ENCODE measurements around the gene MT1M. TPM values are rescaled to one million over a fixed set of nuclear protein-coding genes. Genes with fewer than 3 reads are reported as not detected.

MT1M gene
- total RNA-seq, 1 experiment from 2014 or later = 0.49 TPM

GRCh38 chr16:56584276-56584675 is 48.2 kb upstream of the MT1M start:
- H3K27me3 ChIP-seq (replicated peaks; ENCODE audit: insufficient read depth, low read depth, low read length, poor library complexity) = peaks cover 15% of the 10 kb centered on the region
- POLR2A ChIA-PET (ENCODE audit: low non-redundant PET) = no interaction called here
- no peaks in the 10 kb centered on the region for H3K9me3 ChIP-seq (ENCODE audit: low read depth, low read length, poor library complexity, severe bottlenecking)
- DNase-seq (ENCODE audit: low spot score) = no peak
- H3K4me1 ChIP-seq (ENCODE audit: insufficient read depth, low read length, poor library complexity, severe bottlenecking) = no peaks in the 10 kb centered on the region
- BruUV-seq (replicated peaks) = no TSS peak
- CTCF ChIA-PET = no interaction called here
- no peak for TF ChIP-seq EZH2 (IDR thresholded peaks at IDR 0.05; ENCODE audit: borderline replicate concordance, low read depth, low read length, poor library complexity, severe bottlenecking)
- no peak for TF ChIP-seq CTCF (conservative IDR thresholded peaks at IDR 0.05; ENCODE audit: low read depth, low read length)
- H3K4me3 ChIP-seq (ENCODE audit: low read depth, low read length, poor library complexity, severe bottlenecking) = no peak overlapping the region
- H3K27ac ChIP-seq (ENCODE audit: low read depth, low read length, poor library complexity, severe bottlenecking) = no peak overlapping the region
- no peaks in the 10 kb centered on the region for H3K36me3 ChIP-seq (ENCODE audit: insufficient read depth, low read length, poor library complexity, severe bottlenecking)
- intact Hi-C loops (cut with micrococcal nuclease; ENCODE audit: unreplicated experiment) = no loop called here

DNA sequence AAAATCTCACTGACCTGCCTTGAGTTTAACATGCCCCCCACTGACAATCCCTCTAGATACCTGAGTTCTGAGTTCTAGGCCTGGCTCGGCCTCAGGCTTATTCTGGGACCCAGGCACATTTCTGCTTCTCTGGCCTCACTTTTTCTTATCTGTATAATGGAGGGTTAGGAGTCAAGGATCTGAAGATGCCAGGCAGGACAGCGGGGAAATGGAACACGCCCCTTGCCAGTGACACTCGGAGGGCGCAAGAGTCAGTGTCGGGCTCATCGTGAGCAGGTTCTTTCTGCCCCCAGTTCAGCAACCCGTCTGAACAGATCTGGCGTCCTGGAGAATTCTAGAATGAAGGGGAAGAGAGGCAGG is 43.7 kb upstream of the MT1M start:
- no peak for TF ChIP-seq EZH2 (IDR thresholded peaks at IDR 0.05; ENCODE audit: borderline replicate concordance, low read depth, low read length, poor library complexity, severe bottlenecking)
- Histone ChIP-seq H3K27me3 (replicated peaks; ENCODE audit: insufficient read depth, low read depth, low read length, poor library complexity) (peaks cover 24% of the 10 kb centered on the region), H3K4me3 (ENCODE audit: low read depth, low read length, poor library complexity, severe bottlenecking) (peak overlapping the region; percentile 48), H3K27ac (ENCODE audit: low read depth, low read length, poor library complexity, severe bottlenecking) (no peak overlapping the region), H3K9me3 (ENCODE audit: low read depth, low read length, poor library complexity, severe bottlenecking) (no peaks in the 10 kb centered on the region), H3K4me1 (ENCODE audit: insufficient read depth, low read length, poor library complexity, severe bottlenecking) (no peaks in the 10 kb centered on the region), H3K36me3 (ENCODE audit: insufficient read depth, low read length, poor library complexity, severe bottlenecking) (no peaks in the 10 kb centered on the region)
- CTCF ChIA-PET = no interaction called here
- DNase-seq (ENCODE audit: low spot score) = no peak
- POLR2A ChIA-PET (ENCODE audit: low non-redundant PET) = no interaction called here
- intact Hi-C loops (cut with micrococcal nuclease; ENCODE audit: unreplicated experiment) = no loop called here
- no TSS peak for BruUV-seq (replicated peaks)

DNA sequence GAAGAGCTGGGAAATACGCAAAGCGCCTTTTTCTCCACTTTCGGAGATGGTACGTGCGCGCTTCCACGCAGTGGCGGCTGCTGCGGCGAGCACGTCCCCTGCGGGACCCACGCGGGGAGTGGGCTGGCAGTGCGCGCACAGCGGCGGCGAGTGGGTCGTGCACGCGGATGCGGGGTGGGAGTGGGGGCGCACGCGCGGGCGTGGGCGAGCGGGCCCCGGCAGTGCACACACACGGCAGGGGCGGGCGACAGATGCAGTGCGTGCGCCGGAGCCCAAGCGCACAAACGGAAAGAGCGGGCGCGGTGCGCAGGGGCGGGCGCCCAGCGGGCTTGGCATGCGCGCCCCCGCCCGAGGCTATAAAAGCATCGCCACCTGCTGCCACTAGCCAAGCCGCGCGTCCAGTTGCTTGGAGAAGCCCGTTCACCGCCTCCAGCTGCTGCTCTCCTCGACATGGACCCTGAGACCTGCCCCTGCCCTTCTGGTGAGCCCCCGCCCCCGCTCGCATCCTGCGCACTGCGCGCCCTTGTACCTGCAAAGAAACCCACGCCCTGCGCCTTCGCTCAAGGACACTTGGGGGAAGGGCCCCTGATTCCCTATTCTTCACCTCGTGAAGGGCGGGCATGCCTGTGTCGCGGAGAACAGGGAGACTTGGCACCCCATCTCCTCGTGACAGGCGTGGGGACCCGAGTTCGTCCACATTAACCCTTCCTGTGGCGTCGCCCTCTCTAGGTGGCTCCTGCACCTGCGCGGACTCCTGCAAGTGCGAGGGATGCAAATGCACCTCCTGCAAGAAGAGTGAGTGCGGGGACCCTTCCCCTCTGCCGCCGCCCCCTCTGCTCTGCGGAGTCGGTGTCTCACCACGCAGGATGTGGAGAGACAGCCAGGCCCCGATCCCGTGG is 43.1 kb upstream of the MT1M start, which contains the start of gene MT3:
Gene MT3, plus strand, starts transcription at position 388 of the 899 bp plus-strand sequence. Its CDS starts 63 bp downstream, at position 451.
- peaks cover 24% of the 10 kb centered on the region for H3K27me3 ChIP-seq (replicated peaks; ENCODE audit: insufficient read depth, low read depth, low read length, poor library complexity)
- CTCF ChIA-PET = no interaction called here

More for the DNA sequence above, 43.1 kb upstream of the MT1M start, which contains the start of gene MT3:
- Histone ChIP-seq H3K27ac (ENCODE audit: low read depth, low read length, poor library complexity, severe bottlenecking) (no peak within 1 kb of the TSS), H3K4me1 (ENCODE audit: insufficient read depth, low read length, poor library complexity, severe bottlenecking) (no peaks in the 10 kb centered on the region), H3K36me3 (ENCODE audit: insufficient read depth, low read length, poor library complexity, severe bottlenecking) (no peaks in the 10 kb centered on the region), H3K9me3 (ENCODE audit: low read depth, low read length, poor library complexity, severe bottlenecking) (no peaks in the 10 kb centered on the region), H3K4me3 (ENCODE audit: low read depth, low read length, poor library complexity, severe bottlenecking) (peak within 1 kb of the TSS; percentile 48)
- TF ChIP-seq EZH2 (IDR thresholded peaks at IDR 0.05; ENCODE audit: borderline replicate concordance, low read depth, low read length, poor library complexity, severe bottlenecking) = no peak
- TF ChIP-seq CTCF (conservative IDR thresholded peaks at IDR 0.05; ENCODE audit: low read depth, low read length) = no peak
- DNase-seq (ENCODE audit: low spot score) = peak; percentile 49
- no TSS peak for BruUV-seq (replicated peaks)
- POLR2A ChIA-PET (ENCODE audit: low non-redundant PET) = no interaction called here
- intact Hi-C loops (cut with micrococcal nuclease; ENCODE audit: unreplicated experiment) = no loop called here
